ENCODE measurements around the gene AOX1. TPM values are rescaled to one million over a fixed set of nuclear protein-coding genes. Genes with fewer than 3 reads are reported as not detected.

AOX1 gene
- total and polyA plus RNA-seq, 10 of the 15 experiments (the other 5 are each of a cell fraction or from before 2014, with no cell fraction given) = 0.03 to 0.56 (median 0.19) TPM; not detected in 6

- H3K27ac ChIP-seq (ENCODE audit: control insufficient read depth, insufficient read depth) = no peak overlapping the region
- intact Hi-C loops (cut with micrococcal nuclease; ENCODE audit: unreplicated experiment) (loop anchor here (5.0 kb wide), 2 partner anchors 125 to 720 kb away; no protein-coding TSS in a partner anchor), in situ Hi-C loops (cut with MboI) (loop anchor here (10.0 kb wide), 2 partner anchors 217 to 727 kb away; no protein-coding TSS in a partner anchor)
- H3K4me3 ChIP-seq = no peak overlapping the region
- H3K4me2 ChIP-seq (ENCODE audit: control insufficient read depth, insufficient read depth) = no peak overlapping the region
- ChIA-PET POLR2A (no interaction called here), RAD21 (ENCODE audit: unreplicated experiment) (interaction anchor here (1.5 to 2.4 kb wide), 3 partner anchors 11 to 219 kb away, joined by 8 to 16 read pairs (median 8); no protein-coding TSS in a partner anchor), SMC1A (ENCODE audit: uncharacterized antibody, unreplicated experiment) (interaction anchor here (0.9 to 9.6 kb wide), 5 partner anchors 11 to 218 kb away, joined by 3 to 89 read pairs (median 7); no protein-coding TSS in a partner anchor), CTCF (interaction anchor here (0.8 to 7.1 kb wide), 6 partner anchors 121 to 722 kb away, joined by 3 to 122 read pairs (median 6); no protein-coding TSS in a partner anchor)
- no peaks in the 10 kb centered on the region for H4K20me1 ChIP-seq (ENCODE audit: control insufficient read depth, insufficient read depth)
- H3K9me3 ChIP-seq (replicated peaks; ENCODE audit: control insufficient read depth, insufficient read depth, low read length) = no peaks in the 10 kb centered on the region
- 0% methylated on average over 1 of the region's 1 CpG for WGBS (ENCODE audit: insufficient coverage, insufficient replicate concordance, low lambda C conversion rate, missing lambda C conversion rate)
- H3K9ac ChIP-seq (ENCODE audit: control insufficient read depth, insufficient read depth, low read length) = no peak overlapping the region
- TF ChIP-seq JUND (IDR thresholded peaks at IDR 0.05; ENCODE audit: low read depth, low read length) (no peak), ZNF24 (IDR thresholded peaks at IDR 0.05) (no peak), BCLAF1 (IDR thresholded peaks at IDR 0.05) (no peak), SREBF1 (IDR thresholded peaks at IDR 0.05; ENCODE audit: low read length) (no peak), YBX1 (IDR thresholded peaks at IDR 0.05) (no peak), REST (IDR thresholded peaks at IDR 0.05; ENCODE audit: low read depth, low read length) (no peak), MXI1 (IDR thresholded peaks at IDR 0.05; ENCODE audit: low read depth, low read length) (no peak), KDM1A (IDR thresholded peaks at IDR 0.05; ENCODE audit: borderline replicate concordance) (no peak), CBX5 (IDR thresholded peaks at IDR 0.05; ENCODE audit: low read depth) (no peak), RBBP5 (conservative IDR thresholded peaks at IDR 0.05) (no peak)
- ATAC-seq (no peak), DNase-seq (ENCODE audit: low read depth, low spot score) (no peak), FAIRE-seq (no peak)
- H3K36me3 ChIP-seq (ENCODE audit: control insufficient read depth in 2 of 2, insufficient read depth in 2 of 2, low read length in 1 of 2) = no peaks in the 10 kb centered on the region
- H3K27me3 ChIP-seq (replicated peaks in 1 of 2; ENCODE audit: control insufficient read depth in 2 of 2, insufficient read depth in 2 of 2, low read length in 1 of 2) = peaks cover 0 to 2% of the 10 kb centered on the region in 2 experiments; a peak in 1 of 4 replicates
- H3K4me1 ChIP-seq (ENCODE audit: control insufficient read depth, insufficient read depth, low read length) = no peaks in the 10 kb centered on the region
- no TSS peak for BruUV-seq (replicated peaks)
- no peak overlapping the region for H2AFZ ChIP-seq (ENCODE audit: control insufficient read depth, low read depth, low read length)
- no peaks in the 10 kb centered on the region for H3K79me2 ChIP-seq (ENCODE audit: control insufficient read depth, insufficient read depth, low read length)
These were observed 116.2 kb downstream of the AOX1 start for GRCh38 chr2:200702044-200702443.

Data from GM12878 (cell line).